GM18951 (cell line): ENCODE measurements around the gene AMOT.

Source experiments
- POLR2A ChIP-seq: IDR thresholded peaks from 4 replicates; pipeline ENCODE4 v1.6.1; 2011; ENCODE audit warnings: mild to moderate bottlenecking; ENCODE audit not compliant: insufficient read length, insufficient read depth; ENCODE audit errors: extremely low read depth
- in situ Hi-C: fragments of 300-500 bp; cut with MboI; formaldehyde crosslinking; loops from one replicate; pipeline ENCODE4 v1.12.0; 2022; ENCODE audit warnings: low sequenced_read_pairs, mixed read lengths, inconsistent platforms; ENCODE audit not compliant: unreplicated experiment

AMOT gene

DNA sequence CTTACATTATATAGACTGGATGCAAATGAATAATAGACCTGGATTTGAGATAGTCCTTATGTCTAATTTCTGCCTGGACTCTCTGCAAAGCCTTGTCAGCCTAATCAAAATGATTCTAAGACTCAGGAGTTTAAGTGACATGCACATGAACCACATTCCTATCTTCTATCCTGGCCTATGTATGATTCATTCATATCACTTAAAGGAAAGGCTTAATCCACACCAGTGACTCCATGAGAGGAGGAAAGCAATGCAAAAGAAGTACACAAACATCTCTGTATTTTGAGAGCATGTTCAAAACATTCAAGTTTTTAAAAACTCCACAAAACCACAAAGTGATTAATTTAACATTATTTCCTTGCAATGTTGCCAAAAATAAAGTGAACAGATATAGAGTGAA lies 14.6 kb downstream of the AMOT start:
- no peak for TF ChIP-seq POLR2A
- in situ Hi-C loops, result no loop called here

DNA sequence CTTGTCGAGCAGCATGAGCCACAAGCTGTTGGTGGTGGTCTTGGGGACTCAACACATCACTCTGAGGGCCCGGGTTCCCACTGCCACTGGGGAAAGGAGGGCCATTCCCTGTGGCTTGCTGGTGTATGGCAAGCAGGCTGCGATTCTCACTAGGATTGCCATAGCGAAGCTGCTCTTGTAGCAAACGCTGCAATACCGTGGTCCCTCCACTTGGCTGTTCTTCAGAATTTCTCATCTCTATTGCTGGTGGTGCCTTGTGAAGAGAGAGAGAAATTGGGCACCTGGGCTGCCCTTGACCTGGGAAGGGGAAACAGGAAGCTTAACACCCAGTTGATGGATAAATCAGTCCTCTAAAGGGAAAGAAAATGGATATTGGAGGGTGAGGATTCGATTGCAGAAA lies 17.7 kb downstream of the AMOT start:
- no peak for TF ChIP-seq POLR2A
- in situ Hi-C loops, result no loop called here

DNA sequence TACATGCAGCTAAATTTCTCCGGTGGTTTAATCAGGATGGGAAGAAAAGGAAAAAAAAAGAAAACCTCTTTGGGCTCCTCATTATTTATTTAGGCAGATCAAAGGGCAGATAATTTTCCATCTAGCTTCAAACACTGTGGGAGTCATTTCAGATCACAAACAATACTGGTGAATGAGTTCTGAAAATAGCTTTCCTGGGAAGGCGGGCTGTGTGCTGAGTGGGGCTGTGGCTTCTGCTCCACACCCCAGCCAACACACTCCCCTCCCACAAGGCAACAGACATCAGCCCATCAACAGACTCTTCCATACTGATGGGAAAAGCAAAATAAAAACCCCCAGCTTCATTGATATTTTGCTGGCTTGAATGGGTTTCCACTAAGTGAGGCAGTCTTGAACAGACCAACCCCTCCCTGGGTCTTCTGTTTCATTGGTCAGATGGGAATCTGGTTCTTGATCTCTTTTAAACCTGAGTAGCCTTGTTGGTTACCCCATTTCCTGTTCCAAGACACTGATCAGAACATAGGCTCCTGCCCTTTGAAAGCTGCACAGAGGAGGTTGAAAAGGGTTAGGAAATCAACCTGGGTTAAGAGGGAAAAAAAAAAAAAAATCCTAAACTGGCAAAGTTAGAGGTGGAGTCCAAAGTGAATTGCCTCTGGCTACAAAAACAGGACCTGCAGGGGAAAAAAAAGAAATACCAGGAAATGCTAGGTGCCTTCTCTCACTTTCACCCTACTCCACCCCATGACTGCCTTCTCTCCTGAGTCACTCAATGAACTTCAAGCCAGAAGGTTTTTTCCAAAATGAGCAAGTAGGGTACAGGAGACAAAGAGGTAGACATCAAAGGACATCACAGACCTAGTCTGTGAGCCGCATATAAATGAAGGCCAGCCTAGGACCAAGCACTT lies 20.0 kb downstream of the AMOT start:
- no peak for TF ChIP-seq POLR2A
- in situ Hi-C loops, result no loop called here

DNA sequence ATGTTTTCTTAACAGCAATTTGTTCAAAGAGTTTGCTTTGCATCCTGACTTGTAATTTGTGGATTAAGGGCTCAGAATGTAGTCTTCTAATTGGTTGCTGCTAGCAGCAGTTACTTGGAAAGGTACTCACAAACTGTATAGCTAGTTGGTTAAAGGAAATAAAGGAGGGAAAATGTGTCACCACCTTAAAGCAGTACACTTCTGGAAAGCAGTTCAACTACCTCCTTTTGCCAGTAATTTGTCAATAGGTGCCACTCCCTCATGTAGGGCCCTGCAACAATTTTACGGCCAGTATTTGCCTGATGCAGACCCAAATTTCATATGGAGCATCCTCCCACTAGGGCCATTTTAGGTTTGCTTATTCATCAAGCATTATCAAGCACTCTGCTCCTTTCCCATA lies 20.8 kb downstream of the AMOT start:
- TF ChIP-seq POLR2A, result no peak
- in situ Hi-C loops, result no loop called here

DNA sequence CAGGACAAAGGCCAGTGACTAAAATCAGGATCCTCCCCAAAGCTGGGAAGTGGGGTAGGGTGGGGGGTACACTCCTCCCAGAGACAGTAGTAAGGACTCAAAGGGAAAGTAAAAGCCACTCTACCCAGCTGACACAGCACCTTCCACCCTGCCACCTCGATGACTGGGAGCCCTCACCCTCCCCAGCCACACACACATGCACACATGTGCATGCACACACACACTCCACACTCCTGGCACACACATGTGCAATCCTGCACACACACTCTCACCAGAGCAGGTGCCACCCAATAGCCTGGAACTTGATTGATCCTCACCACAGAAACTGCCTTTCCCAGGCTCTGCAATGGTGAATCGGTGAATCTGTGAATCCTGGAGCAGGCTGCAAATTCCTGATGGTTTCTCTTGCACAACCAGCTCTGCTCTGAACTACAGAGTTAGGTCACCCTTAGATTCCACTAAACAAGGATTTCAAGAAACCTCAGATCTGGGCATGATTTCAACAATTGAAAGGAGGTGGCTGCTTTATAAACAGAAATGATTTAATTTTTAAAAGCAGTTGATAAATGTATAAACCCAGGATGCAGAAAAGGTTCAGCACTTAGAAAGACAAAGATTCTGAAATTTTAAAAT lies 21.5 kb downstream of the AMOT start:
- in situ Hi-C loops, result no loop called here
- TF ChIP-seq POLR2A, result no peak

DNA sequence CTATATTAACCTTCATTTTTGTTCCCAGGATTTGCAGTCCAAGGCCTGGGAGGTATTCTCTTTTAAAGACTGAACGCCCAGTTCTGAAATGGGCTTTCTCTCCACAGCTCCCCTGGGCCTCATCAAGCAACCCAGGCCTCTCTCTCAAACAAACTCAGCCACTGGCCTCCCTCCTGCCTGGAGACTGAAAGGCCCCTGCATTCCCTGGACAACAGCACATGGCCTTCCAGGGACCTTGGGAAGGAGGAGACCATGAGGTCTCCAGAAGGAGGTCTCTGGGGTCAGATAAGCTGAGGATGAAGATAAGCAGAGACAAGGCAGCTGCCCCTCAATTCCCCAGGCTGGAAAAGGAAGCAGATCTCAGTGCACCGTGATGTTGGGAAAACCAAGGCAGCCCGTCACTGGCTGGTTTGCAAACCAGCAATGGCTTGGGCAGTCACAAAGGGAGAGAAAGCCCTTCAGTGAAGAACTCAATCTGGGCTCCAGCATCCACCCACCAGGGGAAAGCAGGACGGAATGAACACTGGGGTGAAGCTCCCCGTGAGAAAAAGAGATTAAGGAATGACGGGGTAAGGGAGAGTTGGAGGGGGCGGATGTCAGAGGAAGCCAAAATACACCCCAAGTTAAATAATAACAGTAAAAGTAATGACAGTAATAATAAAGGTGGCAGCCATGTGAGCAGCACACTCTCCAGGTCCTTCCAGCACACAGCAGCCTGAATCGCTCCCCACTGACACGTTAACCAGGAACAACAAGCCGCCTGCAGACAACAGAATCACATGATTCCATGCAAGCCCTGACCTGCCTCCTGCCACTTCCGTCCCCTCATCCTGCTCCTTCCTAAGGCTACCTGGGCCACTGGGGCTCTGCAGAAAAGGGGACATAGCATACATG lies 22.3 kb downstream of the AMOT start:
- no peak for TF ChIP-seq POLR2A
- in situ Hi-C loops, result no loop called here

DNA sequence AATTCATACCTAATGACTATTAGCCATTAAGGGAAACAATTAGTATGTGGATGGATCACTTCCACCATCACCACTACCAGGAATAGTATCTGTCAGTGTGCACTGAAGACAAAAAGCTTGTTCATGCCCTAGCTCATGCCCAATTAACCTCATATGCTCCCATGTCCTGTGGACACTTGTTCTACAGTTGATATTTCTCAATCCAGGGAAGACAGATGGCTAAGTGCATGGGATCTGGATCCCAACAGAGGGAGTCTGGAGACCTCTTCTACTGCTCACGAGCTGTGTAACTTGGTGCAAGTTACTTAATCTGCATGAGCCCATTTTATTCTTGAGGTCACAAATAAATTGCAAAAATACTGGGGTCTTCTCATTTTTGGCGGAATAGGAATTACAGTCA lies 23.7 kb downstream of the AMOT start:
- in situ Hi-C loops, result no loop called here

DNA sequence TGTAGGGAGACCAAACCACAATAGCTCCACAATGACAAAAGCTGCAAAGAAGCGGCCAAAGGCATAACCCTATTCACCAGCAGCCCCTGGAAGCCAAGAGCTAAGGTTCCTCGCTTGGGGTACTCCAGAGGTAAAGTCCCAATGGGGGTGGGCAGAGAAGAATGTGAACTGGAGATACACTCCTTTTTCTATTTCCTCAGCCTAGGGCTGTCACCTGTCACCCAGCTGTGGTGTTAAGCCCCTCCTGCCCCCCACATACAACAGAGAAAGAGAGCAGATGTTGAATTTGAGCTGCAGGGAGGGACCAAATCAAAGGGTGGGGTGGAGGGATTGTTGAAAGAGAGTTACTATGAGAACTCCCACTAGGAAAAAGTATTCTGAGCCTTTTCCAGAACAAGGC lies 26.1 kb downstream of the AMOT start:
- in situ Hi-C loops, result no loop called here
- TF ChIP-seq POLR2A, result no peak

More for the DNA sequence above, 23.7 kb downstream of the AMOT start:
- no peak for TF ChIP-seq POLR2A

DNA sequence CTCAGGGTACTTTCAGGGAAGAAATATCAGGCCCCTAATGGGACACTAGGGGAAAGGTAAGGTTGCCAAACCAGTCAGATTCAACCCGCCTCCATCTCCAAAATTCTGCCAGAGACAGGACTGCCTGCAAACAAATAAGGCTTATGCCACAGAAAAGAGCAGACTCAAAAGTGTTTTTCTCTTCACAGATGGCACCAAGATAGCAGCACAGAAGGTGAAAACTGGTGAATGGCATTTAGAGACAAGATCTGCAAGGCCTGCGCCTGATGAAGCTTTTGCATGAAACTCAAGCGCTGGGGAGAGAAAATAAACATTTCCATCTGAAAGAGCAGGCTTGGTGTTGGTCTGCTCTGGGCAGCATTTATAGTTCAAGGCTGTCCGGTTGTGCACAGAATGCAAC lies 27.9 kb downstream of the AMOT start:
- no peak for TF ChIP-seq POLR2A
- in situ Hi-C loops, result no loop called here

DNA sequence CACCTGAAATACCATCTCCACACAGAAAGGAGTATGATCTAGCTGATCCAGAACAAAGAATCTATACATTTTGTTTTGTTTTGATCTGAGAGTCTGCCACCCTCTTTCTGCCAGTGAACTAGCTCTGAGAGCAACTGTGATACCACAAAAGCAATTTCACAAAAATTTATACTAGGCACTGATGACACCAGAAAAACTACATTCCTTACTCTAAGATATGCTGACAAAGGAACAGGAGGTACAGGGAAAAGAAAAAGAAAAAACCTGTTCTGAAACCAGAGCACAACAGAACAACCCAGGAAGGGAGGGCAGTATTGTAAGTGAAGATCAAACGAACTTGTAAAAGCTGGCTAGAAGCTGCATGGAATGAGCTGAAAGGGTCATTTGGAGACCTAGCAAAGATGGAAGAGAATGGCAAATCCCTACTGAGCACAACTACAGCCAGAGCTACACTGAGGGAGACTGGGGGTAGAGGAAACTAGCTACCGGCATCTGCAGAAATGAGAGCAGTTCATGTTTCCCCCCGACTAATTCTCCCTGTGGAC lies 31.9 kb downstream of the AMOT start:
- in situ Hi-C loops, result no loop called here

DNA sequence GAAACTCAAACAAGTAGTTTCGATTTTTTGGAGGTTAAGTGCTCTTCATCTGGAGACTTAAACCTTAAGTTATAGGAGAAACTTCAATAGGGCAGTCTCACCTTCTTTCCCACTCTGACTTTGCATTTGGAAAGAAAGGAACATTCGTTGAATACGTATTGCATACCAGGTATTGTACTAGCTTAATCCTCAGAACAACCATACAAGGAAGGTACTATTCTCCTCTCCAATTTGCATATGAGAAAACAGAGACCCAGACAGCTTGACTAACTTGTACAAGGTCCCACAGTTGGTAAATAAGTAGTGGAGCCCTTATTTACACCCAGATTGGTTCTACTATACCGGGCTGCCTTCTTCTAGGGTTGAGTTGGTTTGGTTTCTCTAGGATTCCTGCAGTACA lies 32.6 kb downstream of the AMOT start:
- no peak for TF ChIP-seq POLR2A
- in situ Hi-C loops, result no loop called here

More for the DNA sequence above, 31.9 kb downstream of the AMOT start:
- no peak for TF ChIP-seq POLR2A

DNA sequence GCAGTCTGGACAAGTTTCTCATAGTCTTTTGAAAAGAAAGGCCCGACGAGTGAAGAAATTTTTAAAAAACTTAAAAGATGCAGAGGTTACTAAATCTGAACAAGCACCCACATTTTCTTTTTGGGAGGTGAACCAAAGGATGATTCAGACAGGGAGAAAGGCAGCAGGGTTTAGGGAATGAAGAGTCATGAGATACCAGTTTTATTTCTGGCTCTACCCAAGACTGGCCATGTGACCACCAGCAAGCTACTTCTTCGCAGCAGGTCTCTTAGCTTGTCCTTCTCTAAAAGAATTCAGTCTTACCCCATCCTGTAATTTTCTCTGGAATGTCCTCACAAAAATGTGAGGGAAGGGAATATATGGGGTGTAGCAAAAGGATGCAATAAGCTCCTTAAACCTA lies 37.6 kb downstream of the AMOT start:
- in situ Hi-C loops, result no loop called here
- no peak for TF ChIP-seq POLR2A

DNA sequence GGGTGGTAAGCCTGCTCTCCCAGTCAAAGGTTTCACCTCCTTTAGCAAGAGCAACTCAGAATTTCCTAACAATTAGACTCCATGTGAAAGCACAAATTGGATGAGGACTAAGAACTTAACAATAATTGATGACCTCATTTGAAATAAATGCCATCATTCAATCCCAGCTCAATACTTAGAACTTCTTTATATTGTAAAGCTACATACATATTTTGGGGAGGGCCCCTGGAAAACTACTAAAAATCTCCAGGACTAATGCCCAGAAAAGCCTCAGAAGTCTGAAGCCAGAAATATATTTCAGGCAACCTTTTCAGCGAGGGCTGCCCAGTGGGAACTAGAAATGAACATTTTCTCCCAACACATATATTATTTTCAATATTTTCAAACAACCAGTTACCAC lies 38.1 kb downstream of the AMOT start:
- in situ Hi-C loops, result no loop called here
- TF ChIP-seq POLR2A, result no peak
